Trophoblast cell (in vitro differentiated cells and primary cell): Measurements from ENCODE around the gene PITHD1.
"Not testable (repeated sequence)": the region's sequence is repeated elsewhere in the genome, so short reads cannot be mapped to it uniquely, and the experiment has no call there.

Source experiments
- DNase-seq, 2 donors: peaks; one replicate each; pipeline ENCODE4 v3.0.0-alpha.2; 2016
- H2AFZ ChIP-seq: 2 replicates; pipeline ENCODE4 v1.6.1; 2013; ENCODE audit warnings: low read length, moderate library complexity, mild to moderate bottlenecking; ENCODE audit not compliant: insufficient read depth, poor library complexity
- H2AK5ac ChIP-seq: 2 replicates; pipeline ENCODE4 v1.6.1; 2013; ENCODE audit warnings: mild to moderate bottlenecking, low read length
- H2BK120ac ChIP-seq: 2 replicates; pipeline ENCODE4 v1.6.1; 2013; ENCODE audit warnings: low read length, mild to moderate bottlenecking, moderate library complexity; ENCODE audit not compliant: insufficient read depth, poor library complexity
- H2BK12ac ChIP-seq: 2 replicates; pipeline ENCODE4 v1.6.1; 2013; ENCODE audit warnings: mild to moderate bottlenecking, low read length, moderate library complexity
- H2BK5ac ChIP-seq: 2 replicates; pipeline ENCODE4 v1.6.1; 2013; ENCODE audit warnings: low read length, low read depth, moderate library complexity, mild to moderate bottlenecking; ENCODE audit not compliant: poor library complexity
- H3K14ac ChIP-seq: 2 replicates; pipeline ENCODE4 v1.6.1; 2013; ENCODE audit warnings: mild to moderate bottlenecking, low read length
- H3K18ac ChIP-seq: 2 replicates; pipeline ENCODE4 v1.6.1; 2013; ENCODE audit warnings: mild to moderate bottlenecking, low read length
- H3K23ac ChIP-seq: 2 replicates; pipeline ENCODE4 v1.6.1; 2013; ENCODE audit warnings: low read length
- H3K27ac ChIP-seq: 2 replicates; pipeline ENCODE4 v1.5.1; 2013; ENCODE audit warnings: low read depth, mild to moderate bottlenecking, inconsistent platforms, low read length, moderate library complexity
- H3K27me3 ChIP-seq: 2 replicates; pipeline ENCODE4 v1.6.1; 2013; ENCODE audit warnings: inconsistent platforms, mild to moderate bottlenecking, low read length, moderate library complexity; ENCODE audit not compliant: insufficient read depth
- H3K36me3 ChIP-seq, 2 experiments: 1 replicate in 1 of 2; 2 replicates in 1 of 2; pipeline ENCODE4 v1.6.1; 2013; ENCODE audit warnings: low read length in 2 of 2, mild to moderate bottlenecking in 2 of 2, moderate library complexity in 1 of 2; ENCODE audit not compliant: insufficient read depth in 2 of 2, control insufficient read depth in 1 of 2
- H3K4ac ChIP-seq: 2 replicates; pipeline ENCODE4 v1.6.1; 2013; ENCODE audit warnings: low read depth, mild to moderate bottlenecking, low read length, moderate library complexity
- H3K4me1 ChIP-seq, 2 experiments: 1 replicate in 1 of 2; 2 replicates in 1 of 2; pipeline ENCODE4 v1.6.1; 2013; ENCODE audit warnings: low read length in 2 of 2, mild to moderate bottlenecking in 2 of 2, moderate library complexity in 1 of 2; ENCODE audit not compliant: insufficient read depth in 2 of 2, control insufficient read depth in 1 of 2
- H3K4me2 ChIP-seq: 2 replicates; pipeline ENCODE4 v1.6.1; 2013; ENCODE audit warnings: inconsistent platforms, mild to moderate bottlenecking, low read length, moderate library complexity
- H3K4me3 ChIP-seq: 2 replicates; pipeline ENCODE4 v1.5.1; 2013; ENCODE audit warnings: mild to moderate bottlenecking, low read depth, low read length, inconsistent platforms
- H3K79me1 ChIP-seq: one replicate; pipeline ENCODE4 v1.6.1; 2013; ENCODE audit warnings: low read length
- H3K79me2 ChIP-seq: 2 replicates; pipeline ENCODE4 v1.6.1; 2013; ENCODE audit warnings: low read length, mild to moderate bottlenecking; ENCODE audit not compliant: control insufficient read depth, insufficient read depth, poor library complexity
- H3K9ac ChIP-seq: 2 replicates; pipeline ENCODE4 v1.6.1; 2013; ENCODE audit warnings: mild to moderate bottlenecking, low read length
- H3K9me3 ChIP-seq: 2 replicates; pipeline ENCODE4 v1.6.1; 2013; ENCODE audit warnings: low read depth, mild to moderate bottlenecking, control low read depth, inconsistent platforms, low read length; ENCODE audit not compliant: insufficient read depth
- H4K12ac ChIP-seq: 2 replicates; pipeline ENCODE4 v1.6.1; 2013; ENCODE audit warnings: low read depth, mild to moderate bottlenecking, low read length, moderate library complexity
- H4K8ac ChIP-seq: 2 replicates; pipeline ENCODE4 v1.6.1; 2013; ENCODE audit warnings: low read depth, mild to moderate bottlenecking, low read length, moderate library complexity
- H4K91ac ChIP-seq: one replicate; pipeline ENCODE4 v1.6.1; 2013; ENCODE audit warnings: low read depth, mild to moderate bottlenecking, low read length, moderate library complexity
- WGBS: extraction: QIAGEN DNeasy Blood & Tissue Kit; methylation state at CpG from one replicate; pipeline ENCODE4 v1.1.7; 2013; ENCODE audit warnings: missing lambda C conversion rate; ENCODE audit not compliant: insufficient read length, insufficient coverage; ENCODE audit errors: extremely low coverage; 5-methylcytosine and 5-hydroxymethylcytosine counted together

Gene PITHD1

GRCh38 chr1:23825762-23826522, 47.7 kb downstream of the PITHD1 start:
- no peaks in the 10 kb centered on the region for H3K9me3 ChIP-seq
- peak in 1 of 2 donors; percentile 29 for DNase-seq
- no peak overlapping the region for H3K27ac ChIP-seq
- H3K9ac ChIP-seq: no peak overlapping the region
- no peak overlapping the region for H3K23ac ChIP-seq
- no peak overlapping the region for H3K14ac ChIP-seq
- no peak overlapping the region for H2AK5ac ChIP-seq
- no CpG with 5 or more reads among the region's 24 CpGs for WGBS
- H3K18ac ChIP-seq: no peak overlapping the region
- H3K4me1 ChIP-seq: no peaks in the 10 kb centered on the region
- no peaks in the 10 kb centered on the region for H3K27me3 ChIP-seq
- no peaks in the 10 kb centered on the region for H3K36me3 ChIP-seq
- H4K8ac ChIP-seq: peak overlapping the region; percentile 63
- no peak overlapping the region for H3K4me3 ChIP-seq
- peaks cover 4% of the 10 kb centered on the region for H3K79me1 ChIP-seq
- no peak overlapping the region for H2AFZ ChIP-seq
- H3K4me2 ChIP-seq: no peak overlapping the region
- no peak overlapping the region for H4K12ac ChIP-seq
- H3K4ac ChIP-seq: no peak overlapping the region
- no peak overlapping the region for H2BK5ac ChIP-seq
- H4K91ac ChIP-seq: no peak overlapping the region
- H3K79me2 ChIP-seq: peaks cover 3% of the 10 kb centered on the region
- no peak overlapping the region for H2BK120ac ChIP-seq
- H2BK12ac ChIP-seq: no peak overlapping the region

DNA sequence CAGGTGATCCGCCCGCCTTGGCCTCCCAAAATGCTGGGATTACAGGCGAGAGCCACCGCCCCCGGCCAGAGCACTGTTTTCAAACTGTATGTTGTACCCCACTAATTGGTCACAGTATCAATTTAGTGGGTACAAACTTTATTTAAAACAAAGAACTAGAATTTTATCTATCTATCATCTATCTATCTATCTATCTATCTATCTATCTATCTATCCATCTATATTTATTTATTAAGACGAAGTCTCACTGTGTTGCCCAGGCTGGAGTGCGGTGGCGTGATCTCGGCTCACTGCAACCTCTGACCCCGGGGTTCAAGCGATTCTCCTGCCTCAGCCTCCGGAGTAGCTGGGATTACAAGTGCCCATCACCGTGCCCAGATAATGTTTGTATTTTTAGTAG, 48.4 kb downstream of the PITHD1 start:
- WGBS: no CpG with 5 or more reads among the region's 13 CpGs
- H3K4me2 ChIP-seq, H3K4me3 ChIP-seq, H3K79me2 ChIP-seq, H2BK12ac ChIP-seq, H3K9ac ChIP-seq, H4K12ac ChIP-seq, H4K8ac ChIP-seq, DNase-seq, H3K14ac ChIP-seq, H4K91ac ChIP-seq, H3K23ac ChIP-seq, H3K27me3 ChIP-seq, H3K18ac ChIP-seq, H3K9me3 ChIP-seq, H3K27ac ChIP-seq, H3K79me1 ChIP-seq, H3K36me3 ChIP-seq, H3K4me1 ChIP-seq, H2AK5ac ChIP-seq, H3K4ac ChIP-seq, H2BK5ac ChIP-seq, H2AFZ ChIP-seq, H2BK120ac ChIP-seq: not testable (repeated sequence)

DNA sequence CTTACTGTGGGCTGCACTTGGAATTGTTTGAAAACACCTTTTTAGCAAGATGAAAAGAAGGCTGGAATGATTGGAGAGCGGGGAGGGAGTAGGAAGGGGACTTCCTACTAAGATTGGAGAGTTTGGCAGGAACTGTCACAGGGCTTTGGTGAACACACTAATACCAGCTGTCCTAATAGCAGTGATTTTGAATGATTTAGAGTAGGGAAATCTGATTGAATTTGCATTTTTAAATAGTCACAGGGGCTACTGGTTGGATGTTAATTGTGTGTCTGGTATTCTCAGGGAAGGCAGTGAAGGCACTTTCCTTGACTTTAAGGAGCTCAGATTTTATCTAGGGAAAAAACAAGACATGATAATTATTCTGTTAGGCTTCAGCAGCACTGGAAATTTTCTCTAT, 49.5 kb downstream of the PITHD1 start:
- Histone ChIP-seq H4K12ac (no peak overlapping the region), H3K79me1 (peaks cover 4% of the 10 kb centered on the region), H2AFZ (no peak overlapping the region), H2BK120ac (no peak overlapping the region), H4K91ac (no peak overlapping the region), H3K27ac (no peak overlapping the region), H3K9me3 (no peaks in the 10 kb centered on the region), H2BK5ac (no peak overlapping the region), H3K79me2 (peaks cover 3% of the 10 kb centered on the region), H3K9ac (no peak overlapping the region), H2BK12ac (no peak overlapping the region), H4K8ac (no peak overlapping the region), H2AK5ac (no peak overlapping the region), H3K18ac (no peak overlapping the region), H3K4me1 (no peaks in the 10 kb centered on the region), H3K14ac (no peak overlapping the region), H3K4me3 (no peak overlapping the region), H3K4ac (no peak overlapping the region), H3K4me2 (no peak overlapping the region), H3K36me3 (no peaks in the 10 kb centered on the region), H3K23ac (no peak overlapping the region), H3K27me3 (no peaks in the 10 kb centered on the region)
- DNase-seq: no peak
- WGBS: no CpG with 5 or more reads among the region's 1 CpG

DNA sequence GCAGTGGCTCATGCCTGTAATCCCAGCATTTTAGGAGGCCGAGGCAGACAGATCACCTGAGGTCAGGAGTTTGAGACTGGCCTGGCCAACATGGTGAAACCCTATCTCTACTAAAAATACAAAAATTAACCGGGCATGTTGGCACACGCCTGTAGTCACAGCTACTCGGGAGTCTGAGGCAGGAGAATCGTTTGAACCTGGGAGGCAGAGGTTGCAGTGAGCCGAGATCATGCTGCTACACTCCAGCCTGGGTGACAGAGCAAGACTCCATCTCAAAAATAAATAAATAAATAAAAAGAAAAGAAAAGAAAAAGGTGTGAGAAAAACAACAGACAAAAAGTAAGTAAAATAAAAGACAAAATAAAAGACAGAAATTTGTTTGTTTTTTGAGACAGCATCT, 55.9 kb downstream of the PITHD1 start:
- WGBS: no CpG with 5 or more reads among the region's 6 CpGs
- not testable (repeated sequence) for H3K27me3 ChIP-seq, H3K18ac ChIP-seq, H4K91ac ChIP-seq, H4K12ac ChIP-seq, H2BK5ac ChIP-seq, H3K9ac ChIP-seq, H3K4ac ChIP-seq, H3K27ac ChIP-seq, H3K36me3 ChIP-seq, H2BK12ac ChIP-seq, H3K4me3 ChIP-seq, H3K79me2 ChIP-seq, H2AK5ac ChIP-seq, DNase-seq, H4K8ac ChIP-seq, H3K14ac ChIP-seq, H3K23ac ChIP-seq, H2AFZ ChIP-seq, H3K79me1 ChIP-seq, H3K4me2 ChIP-seq, H3K4me1 ChIP-seq, H2BK120ac ChIP-seq, H3K9me3 ChIP-seq
